ENCODE measurements around the gene MOB3C.

DNA sequence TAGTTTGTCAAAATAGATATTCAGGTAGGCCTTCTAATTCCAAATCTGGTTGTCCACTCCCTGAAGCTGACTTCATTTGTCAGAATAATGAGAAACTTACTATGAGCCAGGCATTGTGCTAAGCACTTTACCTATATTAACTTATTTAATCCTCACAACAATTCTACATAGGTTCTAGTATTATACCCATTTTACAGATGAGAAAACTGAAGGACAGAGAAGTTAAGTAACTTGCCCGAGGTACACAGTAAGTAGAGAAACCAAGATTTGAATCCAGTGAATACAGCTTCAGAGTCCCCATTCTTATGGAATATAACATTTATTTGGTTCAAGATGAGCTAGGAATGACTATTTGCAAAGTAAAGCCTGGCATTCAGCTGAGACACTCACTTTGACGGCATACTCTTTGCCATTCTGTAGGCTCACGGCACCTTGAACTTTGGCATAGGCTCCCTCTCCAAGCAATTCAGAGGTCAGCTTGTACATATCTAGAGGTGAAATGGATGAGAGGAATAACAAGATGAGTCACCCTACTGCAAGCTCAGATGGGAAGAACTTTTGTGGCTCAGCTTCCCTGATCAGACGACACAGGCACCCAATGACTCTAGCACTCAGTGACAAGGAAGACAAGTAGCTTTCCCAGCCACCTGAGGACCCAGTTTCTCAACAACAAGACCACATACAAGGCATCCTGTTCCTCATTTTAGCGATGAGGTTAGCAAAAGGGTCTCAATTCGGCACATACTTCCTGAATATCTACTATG lies 36.3 kb downstream of the MOB3C start:
- TF ChIP-seq CTCF (conservative IDR thresholded peaks at IDR 0.05 in 1 of 2, IDR thresholded peaks at IDR 0.05 in 1 of 2; ENCODE audit: low read depth in 1 of 2, low read length in 2 of 2) (no peak), EZH2 (IDR thresholded peaks at IDR 0.05; ENCODE audit: low read length, missing control alignments) (no peak)

All from fibroblast of lung (primary cell).